Fibroblast of lung (primary cell): ENCODE results near the gene OR14I1.

Source experiments
- EZH2 ChIP-seq: IDR thresholded peaks from 2 replicates; pipeline ENCODE4 v1.5.1; 2012; ENCODE audit warnings: low read length, control low read depth, mild to moderate bottlenecking; ENCODE audit errors: missing control alignments
- TF ChIP-seq, protein P1 (sequence below), 2 donors: IDR thresholded peaks in 1 of 2; conservative IDR thresholded peaks in 1 of 2; 1 replicate in 1 of 2; 2 replicates in 1 of 2; pipeline ENCODE4 v1.5.1; 2011 to 2012; ENCODE audit warnings: low read length in 2 of 2, control low read depth in 1 of 2, inconsistent platforms in 1 of 2, low read depth in 1 of 2, mild to moderate bottlenecking in 1 of 2

DNA sequence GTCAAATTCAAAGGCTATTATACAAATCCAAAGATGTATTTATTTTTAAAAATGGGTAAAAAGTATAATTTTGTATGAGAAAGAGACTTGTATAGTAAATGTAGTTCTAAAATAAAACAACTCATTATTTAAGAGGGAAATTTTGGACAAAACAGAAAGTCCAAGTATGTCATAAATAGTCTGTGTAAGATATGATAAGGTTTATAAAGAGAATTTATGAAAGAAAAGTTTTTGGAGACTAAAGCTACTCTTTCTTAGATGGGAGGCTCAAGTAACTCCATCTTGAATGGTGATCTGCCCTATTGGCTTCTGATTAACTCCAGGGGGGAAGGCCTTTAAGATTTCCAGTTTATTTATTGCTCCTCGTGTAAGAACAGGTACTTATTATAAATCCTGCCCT is 32.6 kb downstream of the OR14I1 start:
- TF ChIP-seq, protein P1, sequence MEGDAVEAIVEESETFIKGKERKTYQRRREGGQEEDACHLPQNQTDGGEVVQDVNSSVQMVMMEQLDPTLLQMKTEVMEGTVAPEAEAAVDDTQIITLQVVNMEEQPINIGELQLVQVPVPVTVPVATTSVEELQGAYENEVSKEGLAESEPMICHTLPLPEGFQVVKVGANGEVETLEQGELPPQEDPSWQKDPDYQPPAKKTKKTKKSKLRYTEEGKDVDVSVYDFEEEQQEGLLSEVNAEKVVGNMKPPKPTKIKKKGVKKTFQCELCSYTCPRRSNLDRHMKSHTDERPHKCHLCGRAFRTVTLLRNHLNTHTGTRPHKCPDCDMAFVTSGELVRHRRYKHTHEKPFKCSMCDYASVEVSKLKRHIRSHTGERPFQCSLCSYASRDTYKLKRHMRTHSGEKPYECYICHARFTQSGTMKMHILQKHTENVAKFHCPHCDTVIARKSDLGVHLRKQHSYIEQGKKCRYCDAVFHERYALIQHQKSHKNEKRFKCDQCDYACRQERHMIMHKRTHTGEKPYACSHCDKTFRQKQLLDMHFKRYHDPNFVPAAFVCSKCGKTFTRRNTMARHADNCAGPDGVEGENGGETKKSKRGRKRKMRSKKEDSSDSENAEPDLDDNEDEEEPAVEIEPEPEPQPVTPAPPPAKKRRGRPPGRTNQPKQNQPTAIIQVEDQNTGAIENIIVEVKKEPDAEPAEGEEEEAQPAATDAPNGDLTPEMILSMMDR (conservative IDR thresholded peaks at IDR 0.05 in 1 of 2, IDR thresholded peaks at IDR 0.05 in 1 of 2; ENCODE audit: low read depth in 1 of 2, low read length in 2 of 2): no peak
- no peak for TF ChIP-seq EZH2
